ENCODE measurements around the gene LPCAT1.
A peak's percentile ranks its signal among the peaks of the same experiment; 100 is the strongest.
"Not testable (repeated sequence)": the region's sequence is repeated elsewhere in the genome, so short reads cannot be mapped to it uniquely, and the experiment has no call there.

LPCAT1 gene

GRCh38 chr5:1476181-1476966 lies 47.4 kb downstream of the LPCAT1 start:
- DNase-seq (ENCODE audit: low read depth, low spot score), result no peak
- H3K4me3 ChIP-seq (ENCODE audit: low read length), result no peak overlapping the region

GRCh38 chr5:1475544-1475900 lies 48.2 kb downstream of the LPCAT1 start:
- not testable (repeated sequence) for DNase-seq (ENCODE audit: low read depth, low spot score); H3K4me3 ChIP-seq (ENCODE audit: low read length)

- H3K4me3 ChIP-seq (ENCODE audit: low read length), result no peak overlapping the region
- DNase-seq (ENCODE audit: low read depth, low spot score), result no peak
These were observed 48.8 kb downstream of the LPCAT1 start for GRCh38 chr5:1474866-1475543.

- H3K4me3 ChIP-seq (ENCODE audit: low read length), result no peak overlapping the region
- DNase-seq (ENCODE audit: low read depth, low spot score), result no peak
These were observed 49.4 kb downstream of the LPCAT1 start for GRCh38 chr5:1474183-1474839.

- DNase-seq (ENCODE audit: low read depth, low spot score), result no peak
- no peak overlapping the region for H3K4me3 ChIP-seq (ENCODE audit: low read length)
These were observed 50.0 kb downstream of the LPCAT1 start for GRCh38 chr5:1473746-1474145.

- no peak overlapping the region for H3K4me3 ChIP-seq (ENCODE audit: low read length)
- DNase-seq (ENCODE audit: low read depth, low spot score), result no peak
These were observed 50.7 kb downstream of the LPCAT1 start for GRCh38 chr5:1472964-1473628.

GRCh38 chr5:1471997-1472963 lies 51.5 kb downstream of the LPCAT1 start:
- H3K4me3 ChIP-seq (ENCODE audit: low read length), result no peak overlapping the region
- no peak for DNase-seq (ENCODE audit: low read depth, low spot score)

GRCh38 chr5:1471240-1471853 lies 52.4 kb downstream of the LPCAT1 start:
- DNase-seq (ENCODE audit: low read depth, low spot score), result no peak
- no peak overlapping the region for H3K4me3 ChIP-seq (ENCODE audit: low read length)

- H3K4me3 ChIP-seq (ENCODE audit: low read length), result no peak overlapping the region
- no peak for DNase-seq (ENCODE audit: low read depth, low spot score)
These were observed 53.0 kb downstream of the LPCAT1 start for GRCh38 chr5:1470762-1471211.

GRCh38 chr5:1468629-1469527 lies 54.9 kb downstream of the LPCAT1 start:
- DNase-seq (ENCODE audit: low read depth, low spot score), result no peak
- H3K4me3 ChIP-seq (ENCODE audit: low read length), result no peak overlapping the region

GRCh38 chr5:1468247-1468612 lies 55.5 kb downstream of the LPCAT1 start:
- H3K4me3 ChIP-seq (ENCODE audit: low read length), result no peak overlapping the region
- peak; percentile 25 for DNase-seq (ENCODE audit: low read depth, low spot score)

- no peak overlapping the region for H3K4me3 ChIP-seq (ENCODE audit: low read length)
- DNase-seq (ENCODE audit: low read depth, low spot score), result no peak
These were observed 56.2 kb downstream of the LPCAT1 start for GRCh38 chr5:1467341-1468246.

GRCh38 chr5:1466631-1467265 lies 57.0 kb downstream of the LPCAT1 start:
- DNase-seq (ENCODE audit: low read depth, low spot score), result no peak
- no peak overlapping the region for H3K4me3 ChIP-seq (ENCODE audit: low read length)

GRCh38 chr5:1465966-1466471 lies 57.7 kb downstream of the LPCAT1 start:
- no peak overlapping the region for H3K4me3 ChIP-seq (ENCODE audit: low read length)

GRCh38 chr5:1465117-1465516 lies 58.6 kb downstream of the LPCAT1 start:
- DNase-seq (ENCODE audit: low read depth, low spot score), result no peak
- no peak overlapping the region for H3K4me3 ChIP-seq (ENCODE audit: low read length)

More at GRCh38 chr5:1465966-1466471, 57.7 kb downstream of the LPCAT1 start:
- no peak for DNase-seq (ENCODE audit: low read depth, low spot score)

GRCh38 chr5:1464511-1464910 lies 59.2 kb downstream of the LPCAT1 start:
- DNase-seq (ENCODE audit: low read depth, low spot score), result no peak
- H3K4me3 ChIP-seq (ENCODE audit: low read length), result no peak overlapping the region
